Gastroesophageal sphincter (tissue), 4 donors: ENCODE results near the gene TUBB4B. TPM values are rescaled to one million over a fixed set of nuclear protein-coding genes. Genes with fewer than 3 reads are reported as not detected.

Experiments
- ATAC-seq: fragments of 150-250 bp; one replicate; pipeline ENCODE4 v1.9.1; 2016; ENCODE audit warnings: mild to moderate bottlenecking, moderate library complexity
- H3K27ac ChIP-seq, 4 donors: fragments of 200-600 bp; sonication (generic) in 3 of 4; 1 replicate in 3 of 4; 2 replicates in 1 of 4; pipeline ENCODE4 v1.5.1; 2016 to 2019
- H3K27me3 ChIP-seq: fragments of 200-600 bp; sonication (generic); one replicate; pipeline ENCODE4 v1.5.1; 2019
- H3K36me3 ChIP-seq, 2 donors: fragments of 200-600 bp; sonication (generic); one replicate each; pipeline ENCODE4 v1.5.1; 2019; ENCODE audit warnings: control low read depth in 1 of 2
- H3K4me1 ChIP-seq, 3 donors: fragments of 200-600 bp; sonication (generic); 1 replicate in 2 of 3; 2 replicates in 1 of 3; pipeline ENCODE4 v1.5.1; 2016 to 2019; ENCODE audit warnings: control low read depth in 2 of 3
- H3K4me3 ChIP-seq, 2 donors: fragments of 200-600 bp; sonication (generic); one replicate each; pipeline ENCODE4 v1.5.1; 2019; ENCODE audit warnings: mild to moderate bottlenecking in 1 of 2, moderate library complexity in 1 of 2
- H3K9me3 ChIP-seq, 3 donors: fragments of 200-600 bp; sonication (generic); one replicate each; pipeline ENCODE4 v1.5.1; 2017 to 2019; ENCODE audit warnings: control low read depth in 2 of 3
- CTCF ChIP-seq, 4 experiments: fragments of 200-600 bp in 2 of 4; fragments of 450-650 bp in 2 of 4; sonication (generic) in 1 of 4; IDR thresholded peaks; one replicate each; pipeline ENCODE4 v1.5.1; 2017 to 2019; ENCODE audit warnings: antibody characterized with exemption in 4 of 4, mild to moderate bottlenecking in 2 of 4, moderate library complexity in 2 of 4
- EP300 ChIP-seq: sonication (generic); formaldehyde crosslinking; IDR thresholded peaks from one replicate; pipeline ENCODE4 v1.6.1; 2017; ENCODE audit warnings: antibody characterized with exemption, mild to moderate bottlenecking
- POLR2A ChIP-seq, 2 donors: fragments of 450-650 bp; IDR thresholded peaks; one replicate each; pipeline ENCODE4 v1.6.1; 2017; ENCODE audit warnings: antibody characterized with exemption in 2 of 2, mild to moderate bottlenecking in 2 of 2, moderate library complexity in 1 of 2
- POLR2AphosphoS5 ChIP-seq: sonication (generic); formaldehyde crosslinking; IDR thresholded peaks from one replicate; pipeline ENCODE4 v1.6.1; 2017; ENCODE audit warnings: antibody characterized with exemption
- WGBS, 2 donors: methylation state at CpG; one replicate each; pipeline ENCODE4 v1.1.5; 2018; ENCODE audit warnings: low coverage in 1 of 2; 5-methylcytosine and 5-hydroxymethylcytosine counted together
- total RNA-seq, 4 donors: library from RNA; depleted of rRNA; stranded (reverse); fragments of >200 nt; gene quantifications; one replicate each; pipeline ENCODE4 v1.1.0, GENCODE V29; 2016

The TUBB4B gene
- total RNA-seq, 4 donors from 2014 or later: 220 to 488 (median 265) TPM

- Histone ChIP-seq H3K27ac (no peak overlapping the region), H3K36me3 (peaks cover 0 to 19% of the 10 kb centered on the region in 2 donors), H3K4me1 (peaks cover 0 to 55% (median 16%) of the 10 kb centered on the region in 3 donors), H3K4me3 (no peak overlapping the region), H3K9me3 (no peaks in the 10 kb centered on the region), H3K27me3 (no peaks in the 10 kb centered on the region)
- 80% methylated on average over 2 of the region's 10 CpGs; no CpG with 5 or more reads in 1 of the 2 donors for WGBS, 2 donors
- no peak for TF ChIP-seq CTCF (IDR thresholded peaks at IDR 0.05)
- TF ChIP-seq EP300: no peak
- ATAC-seq: no peak
These were observed 21.2 kb upstream of the TUBB4B start for GRCh38 chr9:137219757-137220316.

GRCh38 chr9:137220317-137221094, 20.6 kb upstream of the TUBB4B start:
- Histone ChIP-seq H3K27ac (no peak overlapping the region), H3K27me3 (no peaks in the 10 kb centered on the region), H3K4me3 (no peak overlapping the region), H3K9me3 (no peaks in the 10 kb centered on the region), H3K36me3 (peaks cover 0 to 12% of the 10 kb centered on the region in 2 donors), H3K4me1 (peaks cover 0 to 55% (median 16%) of the 10 kb centered on the region in 3 donors)
- 87 to 100% methylated on average over 1 to 3 of the region's 52 CpGs for WGBS, 2 donors
- no peak for ATAC-seq
- TF ChIP-seq CTCF (IDR thresholded peaks at IDR 0.05): no peak
- TF ChIP-seq POLR2AphosphoS5: no peak
- TF ChIP-seq POLR2A (IDR thresholded peaks at IDR 0.05): no peak
- no peak for TF ChIP-seq EP300

- no peak for ATAC-seq
- Histone ChIP-seq H3K27ac (peak overlapping the region in 1 of 4 donors; percentile 49), H3K36me3 (peaks cover 0 to 6% of the 10 kb centered on the region in 2 donors)
These were observed 20.0 kb upstream of the TUBB4B start for GRCh38 chr9:137221095-137221505.

GRCh38 chr9:137221506-137222111, 19.5 kb upstream of the TUBB4B start:
- peaks cover 0 to 55% (median 16%) of the 10 kb centered on the region in 3 donors for H3K4me1 ChIP-seq
- no CpG with 5 or more reads among the region's 61 CpGs for WGBS, 2 donors
- peak overlapping the region; percentile 14 to 79 for H3K4me3 ChIP-seq
- H3K36me3 ChIP-seq: peaks cover 0 to 2% of the 10 kb centered on the region in 2 donors
- ATAC-seq: no peak
- TF ChIP-seq POLR2A (IDR thresholded peaks at IDR 0.05) (no peak), CTCF (IDR thresholded peaks at IDR 0.05) (no peak), POLR2AphosphoS5 (no peak), EP300 (no peak)
- H3K27ac ChIP-seq: peak overlapping the region in 1 of 4 donors; percentile 49
- peaks cover 7% of the 10 kb centered on the region for H3K27me3 ChIP-seq
- no peaks in the 10 kb centered on the region for H3K9me3 ChIP-seq

More at GRCh38 chr9:137221095-137221505, 20.0 kb upstream of the TUBB4B start:
- no peak for TF ChIP-seq POLR2AphosphoS5
- TF ChIP-seq POLR2A (IDR thresholded peaks at IDR 0.05): no peak
- TF ChIP-seq EP300: no peak
- TF ChIP-seq CTCF (IDR thresholded peaks at IDR 0.05): no peak
- no CpG with 5 or more reads among the region's 14 CpGs for WGBS, 2 donors
- peak overlapping the region in 1 of 2 donors; percentile 79 for H3K4me3 ChIP-seq
- peaks cover 2% of the 10 kb centered on the region for H3K27me3 ChIP-seq
- no peaks in the 10 kb centered on the region for H3K9me3 ChIP-seq
- peaks cover 0 to 55% (median 16%) of the 10 kb centered on the region in 3 donors for H3K4me1 ChIP-seq
